OCI-LY3 (cell line): ENCODE measurements around the gene SESTD1.

ENCODE experiments used
- CTCF ChIP-seq: fragments of 200-600, 300-600 bp; sonication (generic); IDR thresholded peaks from 2 replicates; pipeline ENCODE4 v1.5.1; 2014; ENCODE audit warnings: antibody characterized with exemption, low read length, low read depth
- EZH2phosphoT487 ChIP-seq: fragments of 200-600 bp; shearing (Covaris generic); IDR thresholded peaks from 2 replicates; pipeline ENCODE4 v1.6.1; 2018; ENCODE audit warnings: antibody characterized with exemption, mixed run types, low read depth

DNA sequence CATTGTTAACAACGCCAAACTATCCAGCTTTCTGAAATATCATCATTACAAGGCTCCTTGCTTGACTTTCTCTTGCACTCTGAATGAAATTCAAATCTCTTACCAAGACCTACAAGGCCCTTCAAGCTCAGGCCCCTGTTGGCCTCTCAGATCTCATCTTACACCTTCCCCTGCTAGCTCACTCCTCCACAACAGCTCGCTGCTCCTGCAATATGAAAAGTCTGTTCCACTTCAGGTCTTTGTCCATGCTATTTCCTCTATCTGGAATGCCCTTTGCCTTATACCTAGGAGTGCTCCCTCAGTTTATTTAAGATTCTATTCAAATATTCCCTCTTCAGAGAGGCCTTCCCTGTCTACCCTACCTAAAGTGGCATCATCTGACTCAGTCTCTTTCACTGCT is 91.7 kb downstream of the SESTD1 start:
- TF ChIP-seq CTCF, result no peak
- TF ChIP-seq EZH2phosphoT487, result no peak
